Activated T-helper 2 cell treated with anti-CD3 and anti-CD28 coated beads, Interferon-gamma antibody, Interleukin-2, Interleukin-4, amounts not matched to agents 10 μg/mL and 5 μg/mL and 100 μg/mL, durations not matched to agents 14 hours and 24 hours and 36 hours (primary cell): ENCODE results near the gene HMG20A. TPM values are rescaled to one million over a fixed set of nuclear protein-coding genes. Genes with fewer than 3 reads are reported as not detected.
"Not testable (repeated sequence)": the region's sequence is repeated elsewhere in the genome, so short reads cannot be mapped to it uniquely, and the experiment has no call there.

ENCODE experiments used
- DNase-seq: peaks from one replicate; pipeline ENCODE4 v3.0.0; 2021; ENCODE audit warnings: low spot score
- H3K27ac Mint-ChIP-seq: one replicate; pipeline ENCODE4 v1.8.0; 2021; ENCODE audit warnings: mixed read lengths
- H3K27me3 Mint-ChIP-seq: one replicate; pipeline ENCODE4 v1.8.0; 2021; ENCODE audit warnings: low read depth, mixed read lengths
- H3K36me3 Mint-ChIP-seq: one replicate; pipeline ENCODE4 v1.8.0; 2021; ENCODE audit warnings: low read depth, mixed read lengths
- H3K4me1 Mint-ChIP-seq: one replicate; pipeline ENCODE4 v1.8.0; 2021; ENCODE audit warnings: low read depth, mixed read lengths
- H3K4me3 Mint-ChIP-seq: one replicate; pipeline ENCODE4 v1.8.0; 2021; ENCODE audit warnings: low read depth, mild to moderate bottlenecking, moderate library complexity, mixed read lengths
- H3K9me3 Mint-ChIP-seq: one replicate; pipeline ENCODE4 v1.8.0; 2021; ENCODE audit warnings: mixed read lengths
- intact Hi-C: fragments of 100-400 bp; cut with micrococcal nuclease; formaldehyde crosslinking; loops from one replicate; pipeline ENCODE4 v1.15.1; 2023
- total RNA-seq: library from RNA; stranded (reverse); gene quantifications from 2 replicates; pipeline ENCODE4 v1.2.3, GENCODE V29; 2022

Gene HMG20A
- total RNA-seq, 1 donor from 2014 or later = 43.8 TPM

- peaks cover 40% of the 10 kb centered on the region for H3K9me3 Mint-ChIP-seq
- intact Hi-C loops = no loop called here
- no peak for DNase-seq
- H3K4me3 Mint-ChIP-seq = no peak overlapping the region
- H3K27ac Mint-ChIP-seq = no peak overlapping the region
- no peaks in the 10 kb centered on the region for H3K27me3 Mint-ChIP-seq
- no peaks in the 10 kb centered on the region for H3K4me1 Mint-ChIP-seq
- H3K36me3 Mint-ChIP-seq = peaks cover 26% of the 10 kb centered on the region
Observed at GRCh38 chr15:77393471-77393840, 27.2 kb upstream of the HMG20A start.

DNA sequence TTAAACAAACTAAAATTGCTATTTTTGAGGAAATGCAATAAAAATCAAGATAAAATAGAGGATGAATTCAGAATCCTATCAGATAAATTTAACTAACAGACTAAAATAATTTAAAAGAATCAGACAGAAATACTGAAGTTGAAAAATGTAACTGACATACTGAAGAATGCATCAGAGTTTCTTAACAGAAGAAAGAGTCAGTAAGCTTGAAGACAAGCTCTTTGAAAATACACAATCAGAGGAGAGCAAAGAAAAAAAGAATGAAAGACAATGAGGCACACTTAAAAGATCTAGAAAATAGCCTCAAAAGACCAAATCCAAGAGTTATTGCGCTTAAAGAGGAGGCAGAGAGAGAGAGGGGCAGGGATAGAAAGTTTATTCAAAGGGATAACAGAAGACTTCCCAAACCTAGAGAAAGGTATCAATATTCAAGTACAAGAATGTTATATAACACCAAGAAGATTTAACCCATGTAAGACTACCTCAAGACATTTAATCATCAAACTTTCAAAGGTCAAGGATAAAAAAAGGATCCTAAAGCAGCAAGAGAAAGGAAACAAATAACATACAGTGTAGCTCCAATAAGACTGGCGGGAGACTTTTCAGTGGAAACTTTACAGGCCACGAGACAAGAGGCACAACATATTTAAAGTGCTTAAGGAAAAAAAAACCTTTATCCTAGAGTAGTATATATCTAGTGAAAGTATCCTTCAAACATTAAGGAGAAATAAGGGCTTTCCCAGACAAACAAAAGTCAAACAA, 25.5 kb upstream of the HMG20A start:
- Mint-ChIP-seq H3K4me3 (no peak overlapping the region), H3K9me3 (peaks cover 57% of the 10 kb centered on the region), H3K4me1 (no peaks in the 10 kb centered on the region), H3K36me3 (peaks cover 40% of the 10 kb centered on the region), H3K27me3 (no peaks in the 10 kb centered on the region), H3K27ac (no peak overlapping the region)
- intact Hi-C loops = no loop called here
- no peak for DNase-seq

DNA sequence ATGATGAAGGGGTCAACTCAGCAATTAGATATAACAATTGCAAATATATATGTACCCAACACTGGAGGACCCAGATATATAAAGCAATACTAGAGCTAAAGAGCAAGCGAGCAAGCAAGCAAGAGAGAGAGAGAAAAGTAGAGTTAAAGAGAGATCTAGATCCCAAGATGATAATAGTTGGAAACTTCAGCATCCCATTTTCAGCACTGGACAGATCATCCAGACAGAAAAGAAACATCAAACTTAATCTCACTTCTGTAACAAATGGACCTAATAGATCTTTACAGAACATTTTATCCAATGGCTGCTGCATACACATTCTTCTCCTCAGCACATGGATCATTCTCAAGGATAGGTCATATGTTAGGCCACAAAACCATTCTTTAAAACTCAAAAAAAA, 24.0 kb upstream of the HMG20A start:
- H3K27me3 Mint-ChIP-seq = no peaks in the 10 kb centered on the region
- H3K4me1 Mint-ChIP-seq = peaks cover 3% of the 10 kb centered on the region
- no peak overlapping the region for H3K4me3 Mint-ChIP-seq
- peaks cover 41% of the 10 kb centered on the region for H3K36me3 Mint-ChIP-seq
- H3K27ac Mint-ChIP-seq = no peak overlapping the region
- no peak for DNase-seq
- intact Hi-C loops = no loop called here
- peaks cover 64% of the 10 kb centered on the region for H3K9me3 Mint-ChIP-seq

DNA sequence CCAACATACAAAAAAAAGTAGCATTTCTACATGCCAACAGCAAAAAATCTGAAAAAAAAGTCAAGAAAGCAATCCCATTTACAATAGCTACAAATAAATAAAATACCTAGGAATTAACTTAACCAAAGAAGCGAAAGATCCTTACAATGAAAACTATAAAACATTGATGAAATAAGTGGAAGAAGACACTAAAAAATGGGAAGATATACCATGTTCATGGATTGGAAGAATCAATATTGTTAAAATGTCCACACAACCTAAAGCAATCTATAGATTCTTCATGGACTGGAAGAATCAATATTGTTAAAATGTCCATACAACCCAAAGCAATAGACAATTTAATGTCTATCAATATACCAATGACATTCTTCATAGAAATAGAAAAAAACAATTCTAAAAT, 21.8 kb upstream of the HMG20A start:
- Mint-ChIP-seq H3K36me3 (peaks cover 39% of the 10 kb centered on the region), H3K9me3 (peaks cover 64% of the 10 kb centered on the region), H3K27ac (no peak overlapping the region), H3K4me3 (no peak overlapping the region), H3K4me1 (peaks cover 15% of the 10 kb centered on the region), H3K27me3 (no peaks in the 10 kb centered on the region)
- intact Hi-C loops = no loop called here
- no peak for DNase-seq

DNA sequence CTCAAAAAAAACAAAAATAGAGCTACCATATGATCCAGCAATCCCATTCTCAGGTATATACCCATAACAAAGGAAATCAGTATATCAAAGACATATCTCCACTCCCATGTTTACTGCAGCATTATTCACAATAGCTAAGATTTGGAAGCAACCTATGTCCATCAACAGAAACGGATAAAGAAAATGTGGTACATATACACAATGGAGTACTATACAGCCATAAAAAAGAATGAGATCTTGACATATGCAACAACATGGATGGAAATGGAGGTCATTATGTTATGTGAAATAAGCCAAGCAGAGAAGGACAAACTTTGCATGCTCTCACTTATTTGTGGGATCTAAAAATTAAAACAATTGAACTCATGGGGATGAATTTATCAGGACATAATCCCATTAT, 20.4 kb upstream of the HMG20A start:
- intact Hi-C loops = loop anchor here (5.0 kb wide), 2 partner anchors 43 to 213 kb away; no protein-coding TSS in a partner anchor

GRCh38 chr15:77402740-77403379, 17.8 kb upstream of the HMG20A start:
- H3K27me3 Mint-ChIP-seq = no peaks in the 10 kb centered on the region
- no peak overlapping the region for H3K4me3 Mint-ChIP-seq

More for the DNA sequence above, 20.4 kb upstream of the HMG20A start:
- Mint-ChIP-seq H3K4me3 (no peak overlapping the region), H3K27me3 (no peaks in the 10 kb centered on the region), H3K27ac (no peak overlapping the region), H3K4me1 (peaks cover 15% of the 10 kb centered on the region), H3K36me3 (peaks cover 35% of the 10 kb centered on the region), H3K9me3 (peaks cover 54% of the 10 kb centered on the region)
- DNase-seq = no peak

DNA sequence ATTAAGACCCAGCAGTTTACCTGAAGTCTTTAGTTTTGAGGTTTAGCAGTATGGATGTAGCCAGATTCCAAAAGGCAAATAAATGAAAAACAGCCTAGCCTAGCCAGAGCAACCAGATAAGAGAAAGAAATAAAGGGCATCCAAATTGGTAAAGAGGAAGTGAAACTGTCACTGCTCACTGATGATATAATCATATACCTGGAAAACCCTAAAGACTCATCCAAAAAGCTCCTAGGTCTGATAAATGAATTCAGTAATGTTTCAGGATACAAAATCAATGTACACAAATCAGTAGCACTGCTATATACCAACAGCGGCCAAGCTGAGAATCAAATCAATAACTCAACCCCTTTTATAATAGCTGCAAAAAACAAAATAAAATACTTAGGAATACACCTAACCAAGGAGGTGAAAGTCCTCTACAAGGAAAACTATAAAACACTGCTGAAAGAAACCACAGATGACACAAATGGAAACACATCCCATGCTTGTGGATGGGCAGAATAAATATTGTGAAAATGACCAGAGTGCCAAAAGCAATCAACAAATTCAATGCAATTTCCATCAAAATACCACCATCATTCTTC, 14.4 kb upstream of the HMG20A start:
- H3K4me3 Mint-ChIP-seq, H3K36me3 Mint-ChIP-seq, intact Hi-C loops, DNase-seq, H3K27me3 Mint-ChIP-seq, H3K9me3 Mint-ChIP-seq, H3K27ac Mint-ChIP-seq: not testable (repeated sequence)
- H3K4me1 Mint-ChIP-seq = peaks cover 48% of the 10 kb centered on the region

More at GRCh38 chr15:77402740-77403379, 17.8 kb upstream of the HMG20A start:
- intact Hi-C loops = loop anchor here (2.0 to 5.0 kb wide), 3 partner anchors 18 to 216 kb away; partner anchors contain the start of genes HMG20A and PEAK1
- H3K27ac Mint-ChIP-seq = peak overlapping the region; percentile 33
- H3K36me3 Mint-ChIP-seq = peaks cover 28% of the 10 kb centered on the region
- DNase-seq = no peak
- H3K4me1 Mint-ChIP-seq = peaks cover 37% of the 10 kb centered on the region
- peaks cover 29% of the 10 kb centered on the region for H3K9me3 Mint-ChIP-seq

DNA sequence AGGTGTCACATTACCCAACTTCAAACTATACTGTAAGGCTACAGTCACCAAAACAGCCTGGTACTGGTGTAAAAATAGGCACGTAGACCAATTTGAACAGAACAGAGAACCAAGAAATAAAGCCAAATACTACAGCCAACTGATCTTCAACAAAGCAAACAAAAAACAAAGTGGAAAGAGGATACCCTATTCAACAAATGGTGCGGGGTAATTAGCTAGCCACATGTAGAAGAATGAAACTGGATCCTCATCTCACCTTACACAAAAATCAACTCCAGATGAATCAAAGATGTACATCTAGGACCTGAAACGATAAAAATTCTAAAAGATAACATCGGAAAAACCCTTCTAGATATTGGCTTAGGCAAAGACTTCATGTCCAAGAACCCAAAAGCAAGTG, 13.8 kb upstream of the HMG20A start:
- H3K27me3 Mint-ChIP-seq = no peaks in the 10 kb centered on the region
- DNase-seq = no peak
- H3K4me3 Mint-ChIP-seq = no peak overlapping the region
- intact Hi-C loops = no loop called here
- H3K36me3 Mint-ChIP-seq = peaks cover 9% of the 10 kb centered on the region
- H3K27ac Mint-ChIP-seq = no peak overlapping the region
- peaks cover 47% of the 10 kb centered on the region for H3K4me1 Mint-ChIP-seq
- H3K9me3 Mint-ChIP-seq = no peaks in the 10 kb centered on the region

DNA sequence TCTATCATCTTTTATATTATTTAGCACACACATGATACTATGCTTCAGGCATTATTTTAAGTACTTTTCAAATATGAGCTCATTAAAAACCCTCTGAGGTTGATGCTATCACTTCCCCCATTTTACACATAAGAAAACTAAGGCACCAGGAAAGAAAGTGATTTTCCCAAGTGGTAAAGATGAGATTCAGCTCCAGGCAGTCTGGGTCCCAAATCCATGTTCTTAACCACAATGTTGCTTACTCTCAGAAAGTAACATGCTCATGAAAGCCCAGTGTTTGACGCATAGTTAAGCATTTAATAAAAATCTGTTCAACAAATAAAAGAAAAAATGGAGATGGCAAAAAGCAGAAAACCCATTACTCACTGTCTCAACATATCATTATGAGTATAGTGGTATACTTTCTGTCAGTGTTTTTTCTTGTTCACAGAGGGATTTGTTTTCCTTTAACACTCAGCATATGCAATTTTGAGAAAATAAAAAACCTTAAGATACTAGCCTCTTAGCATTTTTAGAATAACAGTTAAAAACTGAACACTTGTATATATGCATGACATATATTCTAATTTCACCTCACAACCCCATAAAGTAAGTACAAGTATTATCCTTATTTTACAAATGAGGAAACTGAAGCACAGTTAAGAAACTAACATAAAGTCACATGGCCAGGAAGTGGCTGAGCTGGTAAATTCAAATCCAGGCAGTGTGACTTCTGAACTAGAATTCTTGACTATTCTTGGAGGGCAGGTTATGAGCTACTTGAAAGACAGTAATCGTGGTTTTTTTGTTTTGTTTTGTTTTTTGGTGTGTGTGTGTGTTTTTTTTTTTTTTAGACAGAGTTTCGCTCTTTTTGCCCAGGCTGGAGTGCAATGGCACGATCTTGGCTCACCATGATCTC, 11.2 kb upstream of the HMG20A start:
- Mint-ChIP-seq H3K27me3 (no peaks in the 10 kb centered on the region), H3K27ac (peak overlapping the region; percentile 85), H3K9me3 (no peaks in the 10 kb centered on the region), H3K4me3 (peak overlapping the region; percentile 63), H3K4me1 (peaks cover 39% of the 10 kb centered on the region), H3K36me3 (peaks cover 9% of the 10 kb centered on the region)
- DNase-seq = peak; percentile 22
- intact Hi-C loops = loop anchor here (1.0 kb wide), 1 partner anchor 21 kb away; no protein-coding TSS in a partner anchor

GRCh38 chr15:77410157-77410500, 10.6 kb upstream of the HMG20A start:
- intact Hi-C loops, H3K36me3 Mint-ChIP-seq, H3K9me3 Mint-ChIP-seq, H3K27me3 Mint-ChIP-seq, DNase-seq: not testable (repeated sequence)
- Mint-ChIP-seq H3K4me3 (peak overlapping the region; percentile 19), H3K27ac (peak overlapping the region; percentile 85), H3K4me1 (peaks cover 41% of the 10 kb centered on the region)

GRCh38 chr15:77410701-77411618, 9.7 kb upstream of the HMG20A start:
- intact Hi-C loops = no loop called here

GRCh38 chr15:77411619-77411976, 9.1 kb upstream of the HMG20A start:
- Mint-ChIP-seq H3K27me3 (no peaks in the 10 kb centered on the region), H3K9me3 (no peaks in the 10 kb centered on the region), H3K4me1 (peaks cover 30% of the 10 kb centered on the region), H3K4me3 (no peak overlapping the region), H3K36me3 (peaks cover 8% of the 10 kb centered on the region), H3K27ac (no peak overlapping the region)
- intact Hi-C loops = no loop called here
- no peak for DNase-seq

More at GRCh38 chr15:77410701-77411618, 9.7 kb upstream of the HMG20A start:
- Mint-ChIP-seq H3K27me3 (no peaks in the 10 kb centered on the region), H3K36me3 (peaks cover 9% of the 10 kb centered on the region), H3K4me1 (peaks cover 36% of the 10 kb centered on the region), H3K4me3 (no peak overlapping the region), H3K27ac (no peak overlapping the region), H3K9me3 (no peaks in the 10 kb centered on the region)
- DNase-seq = no peak
